Activated CD4-positive, alpha-beta T cell treated with anti-CD3 and anti-CD28 coated beads for 4 hours (primary cell): ENCODE results near the gene PDGFD.

ENCODE experiments used
- DNase-seq, 2 donors: peaks; one replicate each; pipeline ENCODE4 v3.0.0-alpha.2; 2020

Gene PDGFD

DNA sequence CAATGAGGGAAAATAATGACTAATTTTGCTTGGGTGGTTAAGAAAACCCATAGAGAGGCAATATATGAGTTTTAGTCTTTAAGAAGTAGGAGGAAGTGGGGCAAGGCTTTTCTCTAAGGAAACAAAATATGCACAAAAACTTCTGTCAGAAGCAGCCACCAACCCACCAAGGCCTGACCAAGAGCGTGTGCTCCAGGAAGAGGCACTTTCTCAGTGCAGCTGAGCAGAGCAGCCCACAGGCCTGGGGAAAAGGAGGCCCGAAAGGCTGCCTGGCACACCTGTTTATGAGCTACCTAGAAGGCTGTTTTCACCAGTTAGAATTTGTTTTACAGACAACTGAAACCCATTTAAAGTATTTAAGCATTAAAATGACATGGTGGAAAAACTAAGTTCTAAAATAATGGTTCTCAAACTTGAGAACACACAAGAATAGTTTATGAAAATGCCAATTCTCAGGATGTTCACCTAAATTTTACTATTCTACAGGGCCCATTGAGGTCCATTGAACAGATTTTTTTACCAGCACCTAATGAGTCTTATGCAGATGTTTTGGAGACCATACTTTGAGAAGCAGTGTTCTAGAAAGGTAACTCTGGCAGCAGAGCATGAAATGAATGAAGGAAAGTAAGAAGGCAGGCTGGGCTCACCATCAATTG is 288.0 kb downstream of the PDGFD start:
- DNase-seq, result no peak

GRCh38 chr11:103872748-103873147 is 291.2 kb downstream of the PDGFD start:
- DNase-seq, result no peak

DNA sequence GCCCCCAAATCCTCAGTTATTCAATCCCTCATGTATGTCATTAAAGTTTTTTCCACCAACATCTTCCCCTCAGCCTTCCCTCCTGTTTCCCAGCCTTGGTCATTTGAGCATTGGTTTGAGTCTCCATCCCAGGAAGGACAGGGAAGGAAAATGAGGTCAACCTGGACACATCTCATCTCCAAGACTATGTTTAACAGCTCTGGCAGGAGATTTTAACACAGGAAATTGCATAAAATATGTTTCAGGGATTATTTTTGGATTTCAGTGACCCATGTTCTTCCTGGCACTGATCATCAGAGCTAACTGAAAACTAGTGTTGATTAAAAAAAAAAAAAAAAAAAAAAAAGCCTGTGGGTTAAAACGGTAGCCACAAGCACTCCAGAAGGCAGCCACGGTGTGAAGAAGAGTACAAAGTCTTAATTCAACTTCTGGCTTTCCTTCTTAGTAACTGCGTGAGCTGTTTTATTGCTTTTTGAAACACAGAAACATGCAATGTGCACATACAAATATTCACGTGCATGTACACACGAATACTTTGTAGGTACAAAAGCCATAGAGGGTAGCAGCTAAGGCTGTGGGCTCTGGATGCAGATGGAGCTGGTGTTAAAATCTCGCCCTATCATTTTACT is 291.9 kb downstream of the PDGFD start:
- no peak for DNase-seq

DNA sequence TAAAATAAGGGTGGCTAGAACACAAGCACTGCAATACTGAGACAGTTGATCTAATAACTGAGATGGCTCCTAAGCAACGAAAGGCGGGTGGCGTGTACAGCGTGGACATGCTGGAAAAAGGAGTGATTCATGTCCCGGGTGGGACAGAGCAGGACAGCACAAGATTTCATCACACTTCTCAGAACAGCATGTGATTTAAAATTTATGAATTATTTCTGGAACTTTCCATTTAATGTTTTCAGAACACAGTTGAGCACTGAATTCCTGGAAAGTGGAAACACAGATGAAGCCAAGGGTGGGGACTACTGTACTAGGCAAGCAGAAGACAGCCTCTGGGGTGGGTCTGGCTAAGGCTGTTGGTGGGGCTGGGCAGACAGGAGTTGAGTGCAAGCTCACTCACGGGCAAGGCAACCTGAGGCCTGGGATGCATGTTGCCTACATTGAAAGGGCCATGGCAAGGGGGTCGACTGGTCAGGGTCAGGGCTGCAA is 293.1 kb downstream of the PDGFD start:
- DNase-seq, result no peak

GRCh38 chr11:103867481-103867880 is 296.5 kb downstream of the PDGFD start:
- no peak for DNase-seq

- no peak for DNase-seq
Measured at GRCh38 chr11:103863497-103863896, 300.4 kb downstream of the PDGFD start.

GRCh38 chr11:103862802-103863174 is 301.2 kb downstream of the PDGFD start:
- no peak for DNase-seq

DNA sequence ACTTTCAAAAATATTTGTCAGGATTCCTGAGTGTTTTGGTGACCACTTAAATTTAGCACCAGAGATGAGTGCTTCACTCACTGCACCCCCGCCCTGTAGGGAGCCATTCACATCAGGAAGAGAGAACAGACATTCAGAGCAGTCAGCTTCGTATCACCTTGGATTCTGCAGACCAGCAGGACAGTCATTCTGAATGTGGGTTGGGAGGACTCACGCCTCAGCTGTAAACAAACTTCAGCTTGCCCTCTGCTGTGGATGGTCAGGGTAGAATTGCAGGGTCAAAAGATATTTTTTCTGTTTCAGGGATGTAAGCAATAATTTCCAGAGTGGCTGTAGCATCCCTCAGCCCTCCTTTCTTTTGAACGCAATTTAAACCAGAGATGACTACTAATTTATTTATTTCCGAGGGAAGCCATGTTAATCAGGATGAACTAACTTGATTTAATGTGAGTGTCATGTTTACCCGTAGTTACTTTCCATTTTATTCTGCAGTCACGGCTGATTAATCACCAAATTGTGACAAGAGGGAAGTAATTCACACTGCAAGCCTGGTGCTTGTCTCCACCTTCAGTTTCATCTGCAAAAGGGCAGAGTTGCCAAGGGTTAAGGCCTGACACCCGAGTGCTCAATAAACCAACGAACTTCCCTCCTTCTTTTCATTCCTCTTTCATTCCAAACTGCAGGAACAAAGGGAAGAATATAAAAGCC is 301.7 kb downstream of the PDGFD start:
- no peak for DNase-seq
